GM19240 (cell line): Measurements from ENCODE around the gene SMAD3.

Source experiments
- DNase-seq: peaks from one replicate; pipeline ENCODE4 v3.0.0; 2011; ENCODE audit warnings: low spot score; ENCODE audit not compliant: insufficient read length

The SMAD3 gene

DNA sequence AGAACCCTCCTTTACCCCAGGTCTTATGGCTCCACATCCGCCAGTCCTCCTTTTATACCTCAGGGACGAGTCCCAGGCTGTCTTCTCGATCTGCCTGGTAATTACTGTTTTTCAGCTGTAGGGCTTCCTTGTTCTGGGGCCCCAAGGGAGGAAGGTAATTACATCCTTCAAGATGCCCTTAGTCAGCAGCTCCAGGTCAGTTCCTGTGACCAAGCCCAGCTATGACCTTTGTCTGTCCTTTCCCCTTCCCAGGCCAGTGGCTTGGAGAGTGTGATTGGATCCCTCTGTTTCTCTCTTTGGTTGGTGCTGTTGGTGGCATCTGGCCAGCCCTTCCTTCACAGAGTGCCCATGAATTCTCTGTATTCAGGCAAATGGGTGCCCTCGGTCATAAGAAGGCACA, 96.5 kb downstream of the SMAD3 start:
- no peak for DNase-seq

DNA sequence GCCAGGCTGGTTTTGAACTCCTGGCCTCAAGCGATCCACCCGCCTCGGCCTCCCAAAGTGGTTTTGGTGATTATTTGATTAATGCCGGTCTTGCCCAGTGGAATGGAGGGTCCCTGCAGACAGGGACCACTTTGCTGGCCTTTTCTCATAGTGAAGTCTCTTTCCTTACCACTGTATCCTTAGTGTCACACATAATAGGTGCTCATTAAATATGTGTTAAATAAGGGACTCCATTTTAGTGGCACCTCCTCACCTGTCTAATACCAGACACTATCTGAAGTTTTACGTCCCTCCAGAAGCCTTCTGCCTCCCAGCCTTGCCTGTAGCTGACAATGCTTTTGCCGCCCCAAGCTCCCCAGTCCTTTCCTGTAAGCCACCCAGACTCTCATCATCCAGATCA, 97.8 kb downstream of the SMAD3 start:
- no peak for DNase-seq

DNA sequence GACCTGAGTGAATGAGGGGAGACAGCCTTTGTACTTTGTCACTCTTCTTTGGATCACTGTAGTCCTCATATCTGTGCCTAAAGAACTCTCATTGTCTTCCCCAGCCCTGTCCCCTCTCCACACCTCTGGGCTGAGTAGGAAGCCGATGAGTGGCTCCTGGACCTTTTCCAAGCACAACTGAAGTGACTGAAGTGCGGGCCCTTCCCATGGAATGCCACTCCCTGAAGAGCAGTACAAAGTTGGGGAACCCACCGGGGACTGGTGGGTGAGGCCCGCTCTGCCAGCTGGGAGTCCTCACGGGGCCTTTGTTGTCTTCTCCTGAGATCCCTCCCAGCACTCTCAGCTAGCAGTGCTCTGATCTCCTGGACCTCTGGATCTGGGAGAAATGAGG, 99.0 kb downstream of the SMAD3 start:
- DNase-seq = no peak

- DNase-seq = no peak
Observed at GRCh38 chr15:67164811-67165253, 99.4 kb downstream of the SMAD3 start.

DNA sequence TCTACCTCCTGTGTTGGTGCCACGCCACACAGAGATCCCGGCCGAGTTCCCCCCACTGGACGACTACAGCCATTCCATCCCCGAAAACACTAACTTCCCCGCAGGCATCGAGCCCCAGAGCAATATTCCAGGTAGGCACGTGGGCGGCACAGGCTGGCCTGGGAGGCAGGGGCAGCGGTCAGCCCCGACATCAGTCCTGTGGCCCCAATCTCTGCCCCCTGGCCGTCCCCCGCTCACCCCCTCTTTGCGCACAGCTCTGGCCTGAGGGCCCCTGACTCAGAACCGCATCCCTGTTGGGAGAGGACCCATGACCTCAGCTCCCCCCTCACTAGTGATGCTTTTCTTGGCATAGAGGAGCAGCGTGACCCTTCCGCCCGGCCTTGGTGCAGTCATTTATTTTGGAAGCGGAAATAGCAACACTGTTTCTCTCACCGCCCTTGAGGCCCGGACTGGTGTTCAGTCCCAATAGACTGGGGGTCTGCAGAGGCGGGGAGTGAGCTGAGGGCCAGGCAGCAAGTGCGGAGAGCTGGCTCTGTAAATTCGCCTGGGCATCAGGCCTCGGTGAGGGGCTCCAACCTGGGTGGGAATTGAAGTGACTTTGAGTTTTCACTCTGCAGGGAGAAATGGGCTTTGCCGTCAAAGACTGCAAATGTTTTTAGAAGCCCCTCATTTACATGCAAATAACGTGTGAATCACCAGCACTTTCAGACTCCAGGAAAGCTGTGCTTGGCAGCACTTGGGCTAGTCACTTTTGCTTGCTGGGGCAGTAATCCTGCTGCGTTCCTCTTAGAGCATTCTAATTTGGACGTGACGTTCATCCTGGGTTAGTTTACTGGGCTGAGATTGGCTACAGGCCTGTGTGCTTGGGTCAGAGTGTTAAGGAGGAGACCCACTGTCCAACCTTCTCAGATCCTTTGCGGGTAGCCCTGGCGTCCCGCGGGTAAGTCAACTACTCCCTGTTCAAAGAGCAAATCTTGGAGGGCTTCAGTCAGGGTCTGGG, 100.2 kb downstream of the SMAD3 start:
- DNase-seq = no peak

DNA sequence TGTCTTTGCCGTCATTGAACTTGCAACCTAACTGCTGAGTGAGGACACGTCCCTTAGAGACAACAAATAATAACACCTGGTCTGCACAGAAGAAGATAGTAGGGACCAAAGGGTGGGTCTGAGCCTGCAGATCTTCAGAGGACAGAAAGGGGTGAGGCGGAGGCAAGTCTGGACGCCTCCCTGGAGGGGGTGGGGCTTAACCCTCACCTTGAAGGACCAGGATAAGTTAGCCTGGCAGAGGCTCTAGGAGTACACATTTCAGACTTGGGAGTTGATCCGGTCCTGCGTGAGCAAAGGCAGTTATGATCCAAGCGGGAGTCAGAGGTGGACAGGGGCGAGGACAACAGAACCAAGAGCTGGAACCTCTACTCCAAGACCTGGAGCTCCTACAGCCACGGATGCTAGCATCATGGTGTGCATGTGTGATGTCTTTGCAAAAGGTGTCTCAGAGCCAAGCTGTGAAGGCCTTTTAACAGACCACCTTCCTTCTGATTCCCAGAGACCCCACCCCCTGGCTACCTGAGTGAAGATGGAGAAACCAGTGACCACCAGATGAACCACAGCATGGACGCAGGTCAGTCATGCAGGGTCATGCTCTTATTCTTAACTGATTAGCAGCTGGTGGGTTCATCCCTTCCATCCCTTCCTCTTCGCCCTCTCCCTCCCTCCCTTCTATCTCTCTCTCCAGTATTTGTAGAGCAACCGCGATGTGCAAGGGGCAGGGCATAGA, 101.0 kb downstream of the SMAD3 start:
- no peak for DNase-seq

DNA sequence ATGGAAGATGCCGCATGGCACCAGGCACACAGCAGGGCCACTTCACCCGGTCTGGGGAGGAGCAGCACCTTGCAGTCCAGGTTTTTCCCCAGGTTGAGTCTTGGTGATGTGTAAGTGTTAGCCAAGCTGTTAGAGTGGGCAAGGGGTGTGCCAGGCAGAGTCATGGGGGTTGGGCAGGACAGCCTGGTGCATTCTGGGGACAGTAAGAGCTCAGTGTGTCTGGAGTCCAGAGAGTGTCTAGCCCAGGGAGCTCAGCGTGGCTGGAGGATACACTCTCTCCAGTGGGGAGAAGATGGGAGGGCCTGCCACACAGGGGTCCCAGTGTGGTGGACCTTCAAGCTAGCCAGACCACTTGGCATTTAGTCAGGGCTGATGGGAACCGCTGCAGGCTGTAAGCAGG, 101.7 kb downstream of the SMAD3 start:
- DNase-seq = no peak

GRCh38 chr15:67168694-67169093, 103.3 kb downstream of the SMAD3 start:
- no peak for DNase-seq

DNA sequence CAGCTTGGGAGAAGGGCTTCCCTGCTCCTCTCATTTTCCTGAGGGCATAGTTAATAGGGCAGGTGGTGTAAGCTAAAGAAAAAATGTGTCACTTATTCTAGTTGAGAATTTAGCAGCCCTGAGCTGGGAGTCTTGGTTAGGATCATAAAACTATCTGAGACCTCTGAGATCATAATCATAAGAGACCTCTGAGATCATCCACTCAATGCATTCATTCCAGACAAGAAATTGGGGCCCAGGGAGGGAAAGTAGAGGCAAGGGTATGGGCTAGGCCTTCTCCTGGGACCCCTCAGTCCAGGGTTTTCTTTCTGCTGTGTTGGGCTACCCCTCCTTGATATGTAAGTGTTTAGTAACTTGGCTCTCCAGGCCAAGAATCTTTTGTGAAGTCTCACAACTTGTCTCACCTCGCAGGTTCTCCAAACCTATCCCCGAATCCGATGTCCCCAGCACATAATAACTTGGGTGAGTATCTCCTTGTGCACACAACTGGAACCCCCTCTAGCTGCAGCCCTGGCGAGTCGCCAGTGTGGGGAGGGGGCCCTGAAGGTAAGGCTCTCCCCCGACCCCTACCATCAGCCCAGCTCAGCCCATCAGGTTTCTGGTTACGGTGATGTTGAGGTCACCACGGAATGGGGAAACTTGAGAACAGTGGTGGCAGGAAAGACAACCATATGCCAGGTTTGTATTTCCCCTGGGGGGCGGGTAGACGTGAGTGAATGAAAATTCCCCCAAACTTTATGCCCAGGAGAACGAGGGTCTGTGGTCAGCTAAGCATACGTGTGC, 104.9 kb downstream of the SMAD3 start:
- DNase-seq = no peak

DNA sequence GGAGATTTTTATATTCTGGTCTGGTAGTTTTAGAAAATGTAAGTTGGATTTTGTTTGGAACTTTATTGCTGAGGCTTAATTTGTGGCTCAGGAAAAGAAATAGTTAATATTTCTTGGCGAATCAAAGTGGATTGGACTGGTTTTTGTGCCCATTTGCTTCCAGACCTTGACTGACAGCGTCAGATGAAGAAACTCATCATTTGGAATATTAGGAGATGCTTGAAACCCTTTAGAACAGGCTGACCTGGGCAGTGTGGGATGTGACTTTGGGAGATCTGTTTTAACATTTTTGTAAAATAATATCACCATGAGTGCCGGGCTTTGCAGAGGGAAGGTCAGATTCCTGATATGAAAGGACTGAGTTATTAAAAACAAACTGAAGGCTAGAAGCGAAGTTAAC, 106.1 kb downstream of the SMAD3 start:
- DNase-seq = no peak

DNA sequence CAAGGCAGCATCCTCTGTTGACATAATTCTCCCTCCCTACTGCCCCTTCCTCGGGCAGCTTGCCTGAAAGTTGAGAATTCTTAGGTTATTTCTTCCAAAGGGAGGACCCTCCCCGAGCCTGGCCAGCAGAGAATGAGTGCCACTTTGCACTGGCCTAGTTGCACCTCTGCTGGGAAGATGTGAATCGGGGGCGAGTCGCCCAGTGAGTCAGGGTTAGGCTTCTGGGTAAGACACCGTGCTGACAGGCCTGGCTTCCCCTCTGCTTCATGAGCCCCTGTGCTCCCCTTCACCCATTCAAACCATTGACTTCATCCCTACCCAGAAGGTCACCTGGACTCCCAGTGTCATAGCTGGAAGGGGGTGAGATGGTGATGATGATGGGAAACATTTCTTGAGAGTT, 106.8 kb downstream of the SMAD3 start:
- DNase-seq = no peak

GRCh38 chr15:67173005-67173404, 107.6 kb downstream of the SMAD3 start:
- DNase-seq = no peak

GRCh38 chr15:67173786-67174185, 108.4 kb downstream of the SMAD3 start:
- DNase-seq = no peak

DNA sequence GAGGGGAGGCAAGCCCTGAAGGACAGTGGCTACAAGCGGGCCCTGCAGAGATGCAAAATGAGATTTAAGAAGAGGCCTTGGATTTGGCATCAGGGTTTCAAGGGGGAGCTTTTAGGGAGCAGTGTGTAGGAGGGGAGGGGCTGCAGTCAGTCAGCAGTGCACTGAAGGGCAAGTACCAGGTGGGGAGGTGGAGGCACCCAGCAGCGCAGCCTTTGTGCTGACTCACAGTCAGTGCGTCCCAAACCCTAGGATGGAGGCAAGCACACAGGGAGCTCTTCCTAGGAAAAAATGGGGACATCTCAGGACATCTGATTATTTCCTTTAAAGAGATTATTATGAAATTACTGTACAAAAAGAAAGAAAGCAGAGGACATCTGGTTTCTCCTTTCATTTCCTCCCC, 109.0 kb downstream of the SMAD3 start:
- no peak for DNase-seq

- no peak for DNase-seq
Observed at GRCh38 chr15:67174864-67175573, 109.6 kb downstream of the SMAD3 start.

DNA sequence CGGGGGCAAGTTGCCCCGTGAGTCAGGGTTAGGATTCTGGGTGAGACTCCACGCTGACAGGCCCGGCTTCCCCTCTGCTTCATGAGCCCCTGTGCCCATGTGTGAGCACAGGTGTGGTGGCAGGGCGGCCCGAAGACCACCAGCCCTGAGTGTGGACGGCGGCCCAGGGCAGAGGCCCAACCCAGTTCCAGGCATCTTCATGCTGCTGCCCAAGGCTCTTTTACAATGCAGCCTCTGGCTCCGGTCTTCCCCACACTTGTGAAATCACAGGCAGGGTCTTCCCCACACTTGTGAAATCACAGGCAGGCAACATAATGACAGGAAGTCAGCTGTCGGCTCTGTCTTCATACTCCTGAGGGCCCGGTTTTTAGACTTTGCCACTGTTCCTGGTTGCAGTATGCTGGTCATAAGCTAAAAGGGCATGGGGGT, 110.3 kb downstream of the SMAD3 start:
- peak; percentile 34 for DNase-seq

DNA sequence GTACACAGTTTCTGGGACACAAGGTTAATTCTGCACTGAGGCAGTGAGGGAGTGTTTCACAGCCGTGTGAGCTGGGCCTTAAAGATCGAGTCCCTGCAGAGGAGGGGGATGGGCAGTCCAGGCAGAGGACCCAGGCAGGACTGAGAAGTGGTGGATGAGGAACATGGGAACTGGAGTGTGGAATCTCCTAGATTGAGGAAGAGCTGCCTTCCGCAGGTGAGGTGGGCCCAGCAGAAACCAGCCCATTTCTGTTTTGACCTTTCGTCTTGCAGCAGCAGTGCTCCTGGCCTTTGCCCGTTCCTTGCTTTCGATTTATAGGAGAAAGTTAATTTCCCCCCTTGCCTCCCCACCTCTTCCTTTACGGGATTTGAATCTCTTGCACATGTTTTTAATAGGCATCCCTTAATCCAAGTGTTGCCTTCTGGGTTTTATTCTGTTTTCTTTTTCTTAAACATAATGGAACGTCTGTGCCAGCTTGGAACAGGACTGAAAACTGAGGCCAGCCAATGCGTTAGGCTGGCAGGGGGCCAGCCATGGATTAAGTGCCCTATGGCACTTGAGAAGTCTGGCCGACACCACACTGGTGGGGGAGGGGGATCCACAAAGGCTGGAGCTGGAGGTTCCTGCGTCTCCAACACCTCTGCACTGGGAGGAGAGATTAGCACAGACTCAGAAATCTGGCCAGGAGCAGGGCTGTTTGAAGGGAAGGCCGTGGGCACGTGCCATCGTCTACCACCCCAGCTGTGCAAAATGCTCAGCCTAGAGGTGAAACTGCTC, 111.0 kb downstream of the SMAD3 start:
- no peak for DNase-seq

DNA sequence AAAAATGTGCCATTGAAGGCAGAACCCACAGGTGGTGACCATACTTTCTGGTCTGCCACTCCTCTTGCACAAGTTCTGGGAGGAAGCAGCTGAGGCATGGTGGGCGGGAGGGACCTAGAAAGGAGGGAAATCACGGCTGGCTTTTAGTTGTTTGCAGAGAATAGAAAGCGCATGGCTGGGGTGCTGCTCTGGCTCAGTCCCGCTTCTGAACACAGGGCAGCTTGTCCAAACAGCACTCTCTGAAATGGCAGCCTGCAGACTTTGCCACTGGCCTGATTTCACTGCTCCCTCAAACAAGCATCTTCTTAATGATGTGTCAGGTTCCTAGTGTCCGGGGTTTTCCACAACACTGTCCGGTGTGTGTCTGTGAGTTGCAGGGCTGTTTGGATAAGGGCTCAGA, 112.3 kb downstream of the SMAD3 start:
- DNase-seq = no peak

- DNase-seq = no peak
Observed at GRCh38 chr15:67178569-67179210, 113.3 kb downstream of the SMAD3 start.
